WTC11 (cell line): ENCODE data around the gene FAM89B.

Experiments used
- CTCF ChIP-seq: fragments of 200-600 bp; IDR thresholded peaks from 2 replicates; pipeline ENCODE4 v1.8.0; 2022; ENCODE audit warnings: antibody characterized with exemption
- FOXK1 ChIP-seq: sonication (generic); formaldehyde crosslinking; IDR thresholded peaks from 2 replicates; pipeline ENCODE4 v1.8.0; 2022; ENCODE audit warnings: mild to moderate bottlenecking, moderate library complexity, missing genetic modification reagents
- TEAD1 ChIP-seq: sonication (generic); formaldehyde crosslinking; IDR thresholded peaks from 2 replicates; pipeline ENCODE4 v1.8.0; 2022; ENCODE audit warnings: mild to moderate bottlenecking, missing genetic modification reagents
- ZNF232 ChIP-seq: sonication (generic); formaldehyde crosslinking; IDR thresholded peaks from 2 replicates; pipeline ENCODE4 v1.8.0; 2022; ENCODE audit warnings: mild to moderate bottlenecking, missing genetic modification reagents

DNA sequence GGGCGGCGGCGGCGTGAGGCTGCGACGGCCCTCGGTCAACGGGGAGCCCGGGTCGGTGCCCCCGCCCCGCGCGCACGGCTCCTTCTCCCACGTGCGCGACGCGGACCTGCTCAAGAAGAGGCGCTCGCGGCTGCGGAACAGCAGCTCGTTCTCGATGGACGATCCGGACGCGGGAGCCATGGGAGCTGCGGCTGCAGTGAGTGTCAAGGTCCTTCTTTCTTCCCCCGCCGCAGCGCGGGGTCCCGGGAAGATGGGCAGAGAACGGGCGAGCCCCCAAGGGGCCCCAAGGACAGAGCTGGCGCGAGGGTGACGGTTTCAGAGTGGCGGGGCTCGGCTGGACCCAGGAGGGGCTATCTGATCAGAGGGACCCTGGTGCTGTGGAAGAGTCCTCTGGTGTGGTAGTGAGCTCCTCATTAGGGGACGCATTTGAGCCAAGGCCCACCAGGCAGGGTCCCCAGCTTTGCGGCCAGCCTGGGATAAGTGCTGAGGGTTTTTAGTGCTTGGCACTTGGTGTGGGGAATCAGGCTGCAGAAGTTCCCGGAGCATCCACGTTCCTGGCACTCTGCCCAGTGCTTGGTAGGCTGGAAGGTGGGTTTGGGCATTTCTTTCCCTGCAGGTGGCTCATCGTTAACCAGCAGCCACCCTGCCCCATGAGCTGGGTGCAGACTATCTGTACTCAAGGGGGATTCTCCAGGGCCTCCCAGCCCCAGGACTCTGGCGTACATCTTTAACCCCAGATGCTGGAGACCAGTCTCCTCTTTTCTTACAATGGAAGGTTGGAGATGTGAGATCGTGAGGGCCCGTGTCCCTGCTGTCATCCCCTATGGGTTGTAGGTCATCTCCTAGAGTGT is 13.3 kb downstream of the FAM89B start:
- no peak for TF ChIP-seq CTCF
- TF ChIP-seq TEAD1 = no peak
- no peak for TF ChIP-seq ZNF232 (CRISPR knock-in tag)
- TF ChIP-seq FOXK1 = no peak
